ENCODE data around the gene USF1. TPM values are rescaled to one million over a fixed set of nuclear protein-coding genes. Genes with fewer than 3 reads are reported as not detected.
A peak's percentile ranks its signal among the peaks of the same experiment; 100 is the strongest.

The USF1 gene
- polyA plus RNA-seq, 1 donor (not counting 4 experiments of a cell fraction or from before 2014, with no cell fraction given): 31.6 TPM

DNA sequence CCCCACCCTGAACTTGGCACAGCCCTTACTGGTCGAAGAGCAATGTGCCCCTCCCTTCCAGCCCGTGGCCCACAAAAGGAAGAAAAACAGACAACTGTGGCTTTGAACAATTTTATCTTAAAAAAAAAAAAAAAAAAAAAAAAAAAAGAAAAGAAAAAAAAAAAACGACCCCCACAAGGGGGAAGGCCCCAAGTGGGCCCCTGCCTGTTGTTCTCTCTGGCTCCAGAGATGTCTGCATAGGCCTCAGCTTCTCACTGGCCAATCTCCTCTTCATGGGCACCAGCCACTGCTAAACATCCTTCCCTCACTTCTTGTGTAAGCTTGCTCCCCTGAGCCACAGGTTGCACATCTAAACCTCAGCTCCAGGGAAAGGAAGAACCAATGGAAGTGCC, 6.6 kb downstream of the USF1 start:
- TF ChIP-seq EZH2 (IDR thresholded peaks at IDR 0.05; ENCODE audit: low read length): no peak
- TF ChIP-seq, protein P1, sequence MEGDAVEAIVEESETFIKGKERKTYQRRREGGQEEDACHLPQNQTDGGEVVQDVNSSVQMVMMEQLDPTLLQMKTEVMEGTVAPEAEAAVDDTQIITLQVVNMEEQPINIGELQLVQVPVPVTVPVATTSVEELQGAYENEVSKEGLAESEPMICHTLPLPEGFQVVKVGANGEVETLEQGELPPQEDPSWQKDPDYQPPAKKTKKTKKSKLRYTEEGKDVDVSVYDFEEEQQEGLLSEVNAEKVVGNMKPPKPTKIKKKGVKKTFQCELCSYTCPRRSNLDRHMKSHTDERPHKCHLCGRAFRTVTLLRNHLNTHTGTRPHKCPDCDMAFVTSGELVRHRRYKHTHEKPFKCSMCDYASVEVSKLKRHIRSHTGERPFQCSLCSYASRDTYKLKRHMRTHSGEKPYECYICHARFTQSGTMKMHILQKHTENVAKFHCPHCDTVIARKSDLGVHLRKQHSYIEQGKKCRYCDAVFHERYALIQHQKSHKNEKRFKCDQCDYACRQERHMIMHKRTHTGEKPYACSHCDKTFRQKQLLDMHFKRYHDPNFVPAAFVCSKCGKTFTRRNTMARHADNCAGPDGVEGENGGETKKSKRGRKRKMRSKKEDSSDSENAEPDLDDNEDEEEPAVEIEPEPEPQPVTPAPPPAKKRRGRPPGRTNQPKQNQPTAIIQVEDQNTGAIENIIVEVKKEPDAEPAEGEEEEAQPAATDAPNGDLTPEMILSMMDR (optimal IDR thresholded peaks at IDR 0.05 in 1 of 3, IDR thresholded peaks at IDR 0.05 in 1 of 3, conservative IDR thresholded peaks at IDR 0.05 in 1 of 3; ENCODE audit: extremely low read depth in 1 of 3, insufficient read depth in 2 of 3, low read length in 3 of 3): no peak
- H3K4me2 ChIP-seq (ENCODE audit: control insufficient read depth, extremely low read depth, insufficient read depth, low read depth, low read length): peak overlapping the region; percentile 89

DNA sequence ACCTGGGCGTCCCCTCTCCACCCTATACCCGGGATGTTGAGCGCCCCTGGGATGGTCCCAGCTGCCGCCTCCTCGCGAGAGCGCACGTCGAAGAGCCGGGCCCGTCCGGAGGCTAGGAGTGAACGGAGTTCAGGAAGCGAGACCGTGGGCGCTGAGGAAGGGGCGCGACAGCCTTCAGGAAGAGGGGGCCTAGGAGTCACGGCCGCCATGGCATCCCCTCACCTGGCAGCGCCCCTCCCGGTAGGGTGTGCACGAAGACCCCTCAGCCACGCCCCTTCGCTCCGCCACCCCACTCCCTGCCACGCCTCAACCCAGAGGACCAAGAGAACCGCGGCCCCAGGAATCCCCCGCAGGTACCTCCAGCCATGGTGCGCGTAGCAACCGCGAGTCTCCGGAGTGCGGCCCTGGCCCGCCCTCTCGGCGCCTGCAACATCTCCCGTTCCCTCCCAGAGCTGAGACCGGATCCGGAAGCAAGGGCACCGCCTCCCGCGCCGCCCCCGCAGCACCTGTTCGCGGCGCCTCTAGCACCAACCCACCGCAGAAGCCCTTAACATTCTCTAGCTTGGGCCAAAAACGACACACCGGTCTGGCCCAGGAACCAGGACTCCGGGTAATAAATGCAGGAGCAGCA, 7.1 kb downstream of the USF1 start, which contains the start of gene TSTD1:
Gene TSTD1 (minus strand): TSS at position 442 of the 631 bp plus-strand sequence. CDS start 75 bp downstream, at position 367.
- DNase-seq (ENCODE audit: low read depth, low spot score) (no peak), FAIRE-seq (no peak)
- H3K9me1 ChIP-seq (ENCODE audit: control insufficient read depth, extremely low read depth, insufficient read depth, low read length): no peaks in the 10 kb centered on the region
- peaks cover 21 to 23% of the 10 kb centered on the region in 2 experiments for H3K36me3 ChIP-seq (ENCODE audit: control insufficient read depth in 2 of 2, extremely low read depth in 1 of 2, insufficient read depth in 2 of 2, low read length in 2 of 2)
- peak within 1 kb of the TSS; percentile 77 to 85 (median 77) for H3K4me3 ChIP-seq (ENCODE audit: control insufficient read depth in 2 of 3, extremely low read depth in 1 of 3, insufficient read depth in 2 of 3, low read depth in 1 of 3, low read length in 3 of 3)
- H4K20me1 ChIP-seq (ENCODE audit: control insufficient read depth, extremely low read depth, insufficient read depth, low read length): no peaks in the 10 kb centered on the region
- H3K4me1 ChIP-seq (ENCODE audit: control insufficient read depth, extremely low read depth, insufficient read depth, low read length): peaks cover 15% of the 10 kb centered on the region
- H3K79me2 ChIP-seq (ENCODE audit: control insufficient read depth, insufficient read depth, low read length): peaks cover 6% of the 10 kb centered on the region
- peak within 1 kb of the TSS; percentile 84 for H3K9ac ChIP-seq (ENCODE audit: control insufficient read depth, extremely low read depth, insufficient read depth, low read length)
- no peak for TF ChIP-seq EZH2 (IDR thresholded peaks at IDR 0.05; ENCODE audit: low read length)
- TF ChIP-seq, protein P1 (optimal IDR thresholded peaks at IDR 0.05 in 1 of 3, IDR thresholded peaks at IDR 0.05 in 1 of 3, conservative IDR thresholded peaks at IDR 0.05 in 1 of 3; ENCODE audit: extremely low read depth in 1 of 3, insufficient read depth in 2 of 3, low read length in 3 of 3): peak in 1 of 3 experiments; percentile 30
- peak within 1 kb of the TSS; percentile 89 for H3K4me2 ChIP-seq (ENCODE audit: control insufficient read depth, extremely low read depth, insufficient read depth, low read depth, low read length)
- peak within 1 kb of the TSS; percentile 87 for H2AFZ ChIP-seq (ENCODE audit: control insufficient read depth, low read length)
- no peaks in the 10 kb centered on the region for H3K9me3 ChIP-seq (ENCODE audit: control insufficient read depth, low read depth, low read length)
- H3K27ac ChIP-seq (ENCODE audit: control insufficient read depth, insufficient read depth, low read length): peak within 1 kb of the TSS; percentile 82
- dilution Hi-C loops (cut with MboI; ENCODE audit: extremely low pct_ligation_motif_present, low sequenced_read_pairs): no loop called here
- no peaks in the 10 kb centered on the region for H3K27me3 ChIP-seq (ENCODE audit: control insufficient read depth, extremely low read depth, insufficient read depth, low read length)

More for the DNA sequence above, 6.6 kb downstream of the USF1 start:
- H3K9me1 ChIP-seq (ENCODE audit: control insufficient read depth, extremely low read depth, insufficient read depth, low read length): no peaks in the 10 kb centered on the region
- H3K4me3 ChIP-seq (ENCODE audit: control insufficient read depth in 2 of 3, extremely low read depth in 1 of 3, insufficient read depth in 2 of 3, low read depth in 1 of 3, low read length in 3 of 3): peak overlapping the region in 2 of 3 experiments; percentile 77
- H2AFZ ChIP-seq (ENCODE audit: control insufficient read depth, low read length): no peak overlapping the region
- H3K4me1 ChIP-seq (ENCODE audit: control insufficient read depth, extremely low read depth, insufficient read depth, low read length): peaks cover 12% of the 10 kb centered on the region
- DNase-seq (ENCODE audit: low read depth, low spot score) (no peak), FAIRE-seq (no peak)
- peaks cover 7% of the 10 kb centered on the region for H3K79me2 ChIP-seq (ENCODE audit: control insufficient read depth, insufficient read depth, low read length)
- H4K20me1 ChIP-seq (ENCODE audit: control insufficient read depth, extremely low read depth, insufficient read depth, low read length): no peaks in the 10 kb centered on the region
- peak overlapping the region; percentile 84 for H3K9ac ChIP-seq (ENCODE audit: control insufficient read depth, extremely low read depth, insufficient read depth, low read length)
- H3K27me3 ChIP-seq (ENCODE audit: control insufficient read depth, extremely low read depth, insufficient read depth, low read length): no peaks in the 10 kb centered on the region
- peaks cover 21 to 23% of the 10 kb centered on the region in 2 experiments for H3K36me3 ChIP-seq (ENCODE audit: control insufficient read depth in 2 of 2, extremely low read depth in 1 of 2, insufficient read depth in 2 of 2, low read length in 2 of 2)
- dilution Hi-C loops (cut with MboI; ENCODE audit: extremely low pct_ligation_motif_present, low sequenced_read_pairs): no loop called here
- H3K27ac ChIP-seq (ENCODE audit: control insufficient read depth, insufficient read depth, low read length): peak overlapping the region; percentile 82
- H3K9me3 ChIP-seq (ENCODE audit: control insufficient read depth, low read depth, low read length): no peaks in the 10 kb centered on the region

Data from keratinocyte (primary cell).